Measurements from ENCODE around the gene EXOSC2.

EXOSC2 gene

DNA sequence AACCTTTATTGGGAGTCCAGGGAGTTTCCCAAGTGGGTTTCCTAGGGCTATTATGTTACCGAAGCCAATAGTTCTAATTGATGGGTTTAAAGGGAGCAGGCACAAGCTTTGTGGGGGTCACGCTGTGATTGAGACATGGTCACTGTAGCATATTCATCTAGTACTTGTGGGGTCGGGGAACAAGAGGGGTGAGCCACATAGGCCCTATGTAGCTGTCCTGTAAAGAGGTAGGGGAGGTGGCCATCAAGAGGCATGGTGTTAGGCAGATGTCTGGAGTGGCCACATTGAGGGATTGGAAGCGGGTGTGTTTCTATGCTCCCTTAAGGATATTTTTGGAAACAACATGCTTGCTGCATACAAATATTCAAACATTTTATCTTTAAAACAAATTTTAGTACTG is 50.1 kb downstream of the EXOSC2 start:
- no peak overlapping the region for H3K4me3 ChIP-seq (ENCODE audit: low read depth, low read length)
- TF ChIP-seq, protein P1, sequence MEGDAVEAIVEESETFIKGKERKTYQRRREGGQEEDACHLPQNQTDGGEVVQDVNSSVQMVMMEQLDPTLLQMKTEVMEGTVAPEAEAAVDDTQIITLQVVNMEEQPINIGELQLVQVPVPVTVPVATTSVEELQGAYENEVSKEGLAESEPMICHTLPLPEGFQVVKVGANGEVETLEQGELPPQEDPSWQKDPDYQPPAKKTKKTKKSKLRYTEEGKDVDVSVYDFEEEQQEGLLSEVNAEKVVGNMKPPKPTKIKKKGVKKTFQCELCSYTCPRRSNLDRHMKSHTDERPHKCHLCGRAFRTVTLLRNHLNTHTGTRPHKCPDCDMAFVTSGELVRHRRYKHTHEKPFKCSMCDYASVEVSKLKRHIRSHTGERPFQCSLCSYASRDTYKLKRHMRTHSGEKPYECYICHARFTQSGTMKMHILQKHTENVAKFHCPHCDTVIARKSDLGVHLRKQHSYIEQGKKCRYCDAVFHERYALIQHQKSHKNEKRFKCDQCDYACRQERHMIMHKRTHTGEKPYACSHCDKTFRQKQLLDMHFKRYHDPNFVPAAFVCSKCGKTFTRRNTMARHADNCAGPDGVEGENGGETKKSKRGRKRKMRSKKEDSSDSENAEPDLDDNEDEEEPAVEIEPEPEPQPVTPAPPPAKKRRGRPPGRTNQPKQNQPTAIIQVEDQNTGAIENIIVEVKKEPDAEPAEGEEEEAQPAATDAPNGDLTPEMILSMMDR (IDR thresholded peaks at IDR 0.05; ENCODE audit: borderline replicate concordance, insufficient read depth, low read depth, low read length), result no peak

DNA sequence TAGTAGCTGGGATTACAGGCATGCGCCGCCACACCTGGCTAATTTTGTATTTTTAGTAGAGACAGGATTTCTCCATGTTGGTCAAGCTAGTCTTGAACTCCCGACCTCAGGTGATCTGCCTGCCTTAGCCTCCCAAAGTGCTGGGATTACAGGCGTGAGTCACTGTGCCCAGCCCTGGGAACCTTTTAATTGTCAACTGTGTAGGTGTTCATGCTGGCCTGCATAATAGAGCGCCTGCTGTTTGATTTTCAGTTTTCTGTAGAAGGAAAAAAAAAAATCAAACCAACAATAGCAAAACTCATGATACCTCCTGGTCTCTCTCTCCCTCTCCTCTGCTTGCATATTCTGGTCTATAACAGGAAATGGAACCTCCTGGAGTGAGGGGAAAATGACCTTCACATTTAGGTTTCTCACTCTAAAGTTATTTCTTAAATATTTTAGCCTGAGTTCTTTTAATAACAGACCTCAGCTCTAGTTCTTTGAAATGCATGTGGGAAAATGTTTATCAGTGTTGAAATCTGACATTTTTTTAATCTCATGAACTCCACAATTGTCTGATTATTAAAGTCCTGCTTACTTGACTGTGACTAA is 51.7 kb downstream of the EXOSC2 start:
- TF ChIP-seq, protein P1 (IDR thresholded peaks at IDR 0.05; ENCODE audit: borderline replicate concordance, insufficient read depth, low read depth, low read length), result no peak
- no peak overlapping the region for H3K4me3 ChIP-seq (ENCODE audit: low read depth, low read length)

DNA sequence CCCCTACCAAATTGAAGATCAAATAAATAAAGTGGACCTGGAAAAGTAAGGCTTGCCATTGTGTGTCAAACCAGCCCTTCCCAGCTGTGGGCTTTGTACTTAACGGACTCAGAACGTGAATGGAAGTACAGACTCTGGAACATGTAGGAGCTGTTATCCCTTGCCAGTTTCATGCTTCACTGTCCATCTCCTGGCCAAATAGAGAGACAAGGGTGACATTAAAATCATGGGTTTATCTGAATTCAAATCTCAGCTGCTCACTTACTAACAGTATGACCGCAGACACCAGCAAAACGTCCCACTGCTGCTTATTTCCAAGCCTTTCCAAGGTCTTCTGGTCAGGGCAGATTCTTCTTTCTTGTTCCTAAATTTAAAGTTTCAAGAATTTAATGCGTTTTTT is 52.2 kb downstream of the EXOSC2 start:
- TF ChIP-seq, protein P1 (IDR thresholded peaks at IDR 0.05; ENCODE audit: borderline replicate concordance, insufficient read depth, low read depth, low read length), result no peak
- H3K4me3 ChIP-seq (ENCODE audit: low read depth, low read length), result no peak overlapping the region

DNA sequence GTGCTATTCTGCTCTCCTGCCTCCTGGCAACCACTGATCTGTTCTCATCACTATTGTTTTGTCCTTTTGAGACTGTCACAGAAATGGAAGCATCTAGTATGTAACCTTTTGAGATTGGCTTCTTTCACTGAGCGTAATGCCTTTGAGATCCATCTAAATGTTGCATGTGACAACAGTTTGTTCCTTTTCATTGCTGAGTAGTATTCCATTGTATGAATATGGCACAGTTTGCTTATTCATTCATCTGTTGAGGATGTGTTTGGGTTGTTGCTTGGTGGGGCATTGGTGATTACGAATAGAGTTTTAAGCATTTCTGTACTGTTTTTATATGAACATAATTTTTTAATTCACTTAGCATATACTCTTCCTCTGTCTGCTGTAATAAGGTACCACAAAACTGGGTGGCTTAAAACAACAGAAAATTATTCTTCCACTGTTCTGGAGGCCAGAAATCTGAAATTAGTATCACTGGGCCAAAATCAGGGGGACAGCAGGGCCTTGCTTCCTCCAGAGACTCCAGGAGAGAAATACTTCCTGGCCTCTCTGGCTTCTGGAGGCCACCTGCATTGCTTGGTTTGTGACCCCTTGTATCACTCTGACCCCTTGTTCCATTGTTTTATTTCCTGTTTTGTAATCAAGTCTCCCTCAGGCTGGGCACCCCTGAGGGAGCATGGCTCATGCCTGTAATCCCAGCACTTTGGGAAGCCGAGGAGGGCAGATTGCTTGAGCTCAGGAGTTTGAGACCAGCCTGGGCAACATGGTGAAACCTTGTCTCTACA is 53.0 kb downstream of the EXOSC2 start:
- TF ChIP-seq, protein P1 (IDR thresholded peaks at IDR 0.05; ENCODE audit: borderline replicate concordance, insufficient read depth, low read depth, low read length), result no peak
- H3K4me3 ChIP-seq (ENCODE audit: low read depth, low read length), result no peak overlapping the region

DNA sequence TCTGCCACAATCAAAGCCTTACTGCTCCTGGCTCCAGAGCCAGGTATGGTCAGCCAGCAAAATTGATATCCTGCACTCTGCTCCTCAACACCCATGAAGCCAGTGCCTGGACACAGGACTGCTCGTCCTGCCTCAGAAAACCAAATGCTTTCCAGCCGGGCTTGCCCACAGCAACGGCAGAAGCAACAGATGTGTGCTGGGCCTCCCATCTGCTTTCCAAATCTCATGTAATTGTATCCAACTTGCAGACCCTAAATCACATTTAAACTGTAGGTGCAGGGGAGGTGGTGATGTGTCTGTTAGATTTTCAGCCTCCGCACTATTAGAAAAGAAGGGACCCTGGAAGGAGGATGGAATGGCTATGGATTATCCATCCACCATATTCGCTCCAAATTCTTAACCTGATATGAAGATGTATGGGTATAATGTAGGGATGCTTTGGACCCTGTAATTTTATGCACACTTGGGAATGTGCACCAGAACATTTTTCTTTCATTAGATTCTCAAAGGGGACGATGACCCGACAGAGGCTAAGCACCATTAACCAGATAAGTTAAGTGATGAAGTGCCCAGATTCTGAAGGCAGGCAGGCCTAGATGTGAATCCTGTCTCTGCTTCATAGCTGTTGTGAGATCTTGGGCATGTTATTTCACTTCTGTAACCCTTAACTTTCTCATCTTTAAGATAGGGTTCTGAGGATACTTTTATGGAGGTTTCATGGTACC is 58.2 kb downstream of the EXOSC2 start:
- no peak overlapping the region for H3K4me3 ChIP-seq (ENCODE audit: low read depth, low read length)
- TF ChIP-seq, protein P1 (IDR thresholded peaks at IDR 0.05; ENCODE audit: borderline replicate concordance, insufficient read depth, low read depth, low read length), result no peak
